IPS DF 4.7 (cell line): ENCODE data around the gene LPP.

Experiments used
- DNase-seq: peaks from one replicate; pipeline ENCODE4 v3.0.0-alpha.2; 2013; ENCODE audit warnings: low spot score; ENCODE audit errors: extremely low read depth

The LPP gene

GRCh38 chr3:188135271-188135670, 18.7 kb upstream of the LPP start:
- DNase-seq: no peak

- DNase-seq: no peak
These were observed 16.9 kb upstream of the LPP start for GRCh38 chr3:188137051-188137450.

GRCh38 chr3:188139466-188139865, 14.5 kb upstream of the LPP start:
- DNase-seq: no peak

GRCh38 chr3:188146219-188146618, 7.7 kb upstream of the LPP start:
- DNase-seq: no peak

- no peak for DNase-seq
These were observed 6.2 kb upstream of the LPP start for GRCh38 chr3:188147782-188148181.

- DNase-seq: no peak
These were observed 5.6 kb upstream of the LPP start for GRCh38 chr3:188148318-188148717.

- DNase-seq: no peak
These were observed 4.4 kb upstream of the LPP start for GRCh38 chr3:188149587-188149986.

- no peak for DNase-seq
These were observed 3.0 kb upstream of the LPP start for GRCh38 chr3:188150982-188151381.

- no peak for DNase-seq
These were observed 2.5 kb upstream of the LPP start for GRCh38 chr3:188151438-188151837.

GRCh38 chr3:188152660-188153436, 1.1 kb upstream of the LPP start:
- DNase-seq: no peak

GRCh38 chr3:188153437-188154013, 432 bp upstream of the LPP start:
- DNase-seq: no peak

GRCh38 chr3:188154809-188155574, 1.0 kb downstream of the LPP start:
- no peak for DNase-seq

- DNase-seq: no peak
These were observed 2.1 kb downstream of the LPP start for GRCh38 chr3:188156056-188156455.

GRCh38 chr3:188157407-188157806, 3.5 kb downstream of the LPP start:
- no peak for DNase-seq

GRCh38 chr3:188157971-188158370, 4.0 kb downstream of the LPP start:
- DNase-seq: no peak

- no peak for DNase-seq
These were observed 4.9 kb downstream of the LPP start for GRCh38 chr3:188158731-188159310.

- no peak for DNase-seq
These were observed 6.8 kb downstream of the LPP start for GRCh38 chr3:188160751-188161150.

- no peak for DNase-seq
These were observed 10.3 kb downstream of the LPP start for GRCh38 chr3:188164248-188164687.

- DNase-seq: no peak
These were observed 11.6 kb downstream of the LPP start for GRCh38 chr3:188165596-188165995.

- no peak for DNase-seq
These were observed 12.5 kb downstream of the LPP start for GRCh38 chr3:188166441-188166840.

GRCh38 chr3:188168186-188168585, 14.2 kb downstream of the LPP start:
- no peak for DNase-seq

GRCh38 chr3:188168648-188169047, 14.7 kb downstream of the LPP start:
- no peak for DNase-seq
